ENCODE data around the gene GRM4.

GRM4 gene

DNA sequence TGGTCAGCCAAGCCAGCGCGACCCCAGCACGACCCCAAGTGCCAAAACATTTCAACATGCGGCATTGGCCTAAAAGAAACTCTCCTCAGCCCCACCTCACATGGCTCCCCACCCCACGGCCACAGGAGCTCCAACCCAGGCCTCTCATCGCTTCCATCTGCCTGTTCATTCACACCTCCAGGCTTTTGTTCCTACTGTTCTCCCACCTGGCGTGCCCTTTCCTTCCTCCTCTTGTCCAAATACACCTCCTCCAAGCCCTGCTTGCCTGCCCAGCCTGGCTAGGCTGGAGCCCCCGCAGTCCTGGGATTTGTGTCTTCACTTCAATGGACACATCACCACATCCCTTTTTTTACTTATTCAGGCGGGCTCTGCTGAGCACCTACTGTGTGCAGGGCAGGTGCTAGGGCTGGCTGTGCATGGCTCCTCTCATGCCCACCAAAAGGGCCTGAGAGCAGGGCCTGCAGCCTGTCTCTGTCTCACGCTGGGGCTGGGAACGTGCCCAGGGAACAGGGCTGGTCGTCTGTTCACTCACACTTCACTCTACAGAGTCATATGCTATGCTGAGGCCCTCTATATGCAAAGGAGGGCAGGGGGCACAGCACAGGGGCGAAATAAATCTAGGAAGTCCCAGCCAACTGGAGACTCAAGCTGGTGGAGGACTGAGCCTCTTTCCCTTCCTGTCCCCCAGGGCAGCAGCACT lies 61.1 kb downstream of the GRM4 start:
- DNase-seq (ENCODE audit: low read depth), result no peak
- TF ChIP-seq, protein P1, sequence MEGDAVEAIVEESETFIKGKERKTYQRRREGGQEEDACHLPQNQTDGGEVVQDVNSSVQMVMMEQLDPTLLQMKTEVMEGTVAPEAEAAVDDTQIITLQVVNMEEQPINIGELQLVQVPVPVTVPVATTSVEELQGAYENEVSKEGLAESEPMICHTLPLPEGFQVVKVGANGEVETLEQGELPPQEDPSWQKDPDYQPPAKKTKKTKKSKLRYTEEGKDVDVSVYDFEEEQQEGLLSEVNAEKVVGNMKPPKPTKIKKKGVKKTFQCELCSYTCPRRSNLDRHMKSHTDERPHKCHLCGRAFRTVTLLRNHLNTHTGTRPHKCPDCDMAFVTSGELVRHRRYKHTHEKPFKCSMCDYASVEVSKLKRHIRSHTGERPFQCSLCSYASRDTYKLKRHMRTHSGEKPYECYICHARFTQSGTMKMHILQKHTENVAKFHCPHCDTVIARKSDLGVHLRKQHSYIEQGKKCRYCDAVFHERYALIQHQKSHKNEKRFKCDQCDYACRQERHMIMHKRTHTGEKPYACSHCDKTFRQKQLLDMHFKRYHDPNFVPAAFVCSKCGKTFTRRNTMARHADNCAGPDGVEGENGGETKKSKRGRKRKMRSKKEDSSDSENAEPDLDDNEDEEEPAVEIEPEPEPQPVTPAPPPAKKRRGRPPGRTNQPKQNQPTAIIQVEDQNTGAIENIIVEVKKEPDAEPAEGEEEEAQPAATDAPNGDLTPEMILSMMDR (IDR thresholded peaks at IDR 0.05; ENCODE audit: low read depth, low read length, missing control alignments), result no peak
- no peak overlapping the region for H3K4me3 ChIP-seq (ENCODE audit: low read depth, low read length)

DNA sequence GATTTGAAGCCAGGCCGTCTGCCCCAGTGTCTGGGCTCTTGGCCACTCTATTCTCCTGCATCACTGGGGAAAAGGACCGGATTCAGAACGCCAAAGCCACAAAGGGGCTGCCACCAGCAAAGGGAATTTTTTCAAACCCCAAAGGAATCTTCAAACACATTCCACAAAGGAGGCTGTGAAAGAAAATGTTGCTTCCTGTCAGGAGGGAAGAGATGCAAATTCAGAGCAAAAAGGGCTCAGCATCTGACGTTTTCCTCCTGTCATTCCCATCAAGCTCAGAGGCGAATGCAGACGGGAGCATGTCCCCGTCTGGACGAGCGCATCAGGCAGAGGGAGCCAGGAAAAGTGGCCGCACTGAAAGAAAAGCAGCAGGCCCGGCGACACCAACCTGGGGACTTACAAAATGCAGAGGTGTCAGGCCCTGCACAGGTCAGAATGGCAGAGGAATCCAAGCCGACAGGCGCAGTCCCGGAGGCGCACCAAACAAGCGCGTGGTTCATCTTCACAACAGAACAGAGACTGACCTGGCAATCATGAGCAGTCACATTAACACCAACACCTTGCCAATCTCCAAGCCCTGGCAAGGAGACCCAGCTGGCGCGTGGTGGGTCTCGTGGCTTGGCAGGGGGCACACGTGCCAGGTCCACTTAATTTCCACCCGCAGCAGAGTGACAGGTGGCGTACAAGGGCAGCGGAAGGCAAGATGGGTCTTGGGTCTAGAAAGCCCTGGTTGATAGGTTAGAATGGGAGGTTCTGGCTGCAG lies 62.8 kb downstream of the GRM4 start:
- TF ChIP-seq, protein P1 (IDR thresholded peaks at IDR 0.05; ENCODE audit: low read depth, low read length, missing control alignments), result no peak

DNA sequence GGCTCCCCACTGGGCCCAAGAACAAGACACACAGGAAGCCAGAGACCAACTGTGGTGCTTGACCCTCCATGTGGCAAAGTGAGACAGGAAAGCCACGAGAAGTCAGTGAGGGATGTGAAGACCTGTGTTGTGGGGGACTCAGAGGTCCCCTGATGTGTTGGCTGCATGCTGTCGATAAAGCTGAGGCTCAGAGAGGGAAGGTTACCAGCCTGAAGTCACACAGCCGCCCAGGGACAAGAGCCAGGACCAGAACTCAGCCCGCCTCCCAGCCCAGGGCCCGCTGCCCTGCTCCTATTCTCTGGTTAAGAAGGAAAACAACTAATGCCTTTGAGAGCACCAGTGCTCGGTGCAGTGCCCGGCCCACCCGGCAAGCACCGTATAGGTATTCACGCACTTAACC lies 63.5 kb downstream of the GRM4 start:
- H3K4me3 ChIP-seq (ENCODE audit: low read depth, low read length), result no peak overlapping the region
- TF ChIP-seq, protein P1 (IDR thresholded peaks at IDR 0.05; ENCODE audit: low read depth, low read length, missing control alignments), result no peak
- DNase-seq (ENCODE audit: low read depth), result no peak

More for the DNA sequence above, 62.8 kb downstream of the GRM4 start:
- no peak overlapping the region for H3K4me3 ChIP-seq (ENCODE audit: low read depth, low read length)
- DNase-seq (ENCODE audit: low read depth), result no peak

DNA sequence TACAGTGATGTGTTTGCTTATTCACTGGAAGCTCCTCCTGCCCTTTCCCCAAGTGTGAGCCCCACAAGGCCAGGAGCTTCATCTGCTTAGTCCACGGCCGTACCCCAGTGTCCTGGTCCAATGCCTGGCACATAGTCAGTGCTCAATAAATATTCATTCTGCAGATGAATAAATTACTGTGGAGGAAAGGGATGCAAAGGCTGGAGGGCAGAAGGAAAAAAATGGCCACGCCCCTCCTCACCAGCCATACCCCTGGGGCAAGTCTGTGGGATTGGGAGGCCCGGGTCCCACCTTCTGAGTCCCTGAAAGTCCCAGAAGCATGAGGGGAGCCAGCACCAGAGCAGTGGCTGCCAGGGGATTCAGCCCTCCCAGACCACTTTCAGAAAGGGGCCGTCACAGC lies 65.5 kb downstream of the GRM4 start:
- TF ChIP-seq, protein P1 (IDR thresholded peaks at IDR 0.05; ENCODE audit: low read depth, low read length, missing control alignments), result no peak
- H3K4me3 ChIP-seq (ENCODE audit: low read depth, low read length), result no peak overlapping the region
- no peak for DNase-seq (ENCODE audit: low read depth)

DNA sequence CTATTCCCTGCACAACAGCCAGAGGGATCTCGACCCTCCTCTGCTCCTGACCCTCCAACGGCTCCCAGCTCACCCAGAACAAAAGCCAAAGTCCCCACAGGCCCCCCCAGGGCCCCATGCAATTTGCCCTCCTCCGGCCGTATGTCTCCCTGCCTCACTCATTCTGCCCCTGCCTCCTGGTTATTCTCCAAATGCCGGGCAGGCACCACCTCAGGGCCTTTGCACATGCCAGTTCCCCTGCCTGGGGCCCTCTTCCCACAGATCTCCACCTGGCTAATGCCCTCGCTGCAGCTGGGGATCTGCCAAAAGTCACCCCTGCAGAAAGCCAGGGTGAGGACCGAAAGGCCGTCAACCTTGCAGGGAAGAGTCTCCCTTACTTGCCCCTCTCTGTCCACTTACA lies 66.0 kb downstream of the GRM4 start:
- TF ChIP-seq, protein P1 (IDR thresholded peaks at IDR 0.05; ENCODE audit: low read depth, low read length, missing control alignments), result no peak
- no peak overlapping the region for H3K4me3 ChIP-seq (ENCODE audit: low read depth, low read length)
- DNase-seq (ENCODE audit: low read depth), result no peak

DNA sequence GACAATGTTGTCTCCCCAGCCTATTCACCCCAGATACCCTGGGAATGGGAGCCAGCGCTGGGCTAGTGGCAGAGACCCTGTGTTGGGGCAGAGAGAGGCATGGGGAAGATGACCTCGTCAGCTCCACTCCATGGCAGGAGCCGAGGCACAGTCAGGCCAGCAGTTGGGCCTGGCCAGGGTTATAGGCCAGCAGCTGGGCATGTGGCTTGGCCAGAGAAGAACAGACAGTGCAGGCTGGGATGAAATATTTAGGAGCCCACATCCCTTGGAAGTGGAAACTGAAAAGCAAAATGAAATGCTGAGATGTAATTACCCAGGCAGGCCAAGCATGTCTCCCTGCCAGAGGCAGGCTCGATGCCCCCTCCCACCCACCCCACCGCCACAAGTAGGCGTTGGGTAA lies 70.0 kb downstream of the GRM4 start:
- TF ChIP-seq, protein P1 (IDR thresholded peaks at IDR 0.05; ENCODE audit: low read depth, low read length, missing control alignments), result no peak
- DNase-seq (ENCODE audit: low read depth), result no peak
- no peak overlapping the region for H3K4me3 ChIP-seq (ENCODE audit: low read depth, low read length)
